HG03097 (cell line): ENCODE data around the gene ARL8A.

Experiments used
- ATAC-seq: cut with Tn5 transposase; IDR thresholded peaks from one replicate; pipeline ENCODE4 v1.9.1; 2021; ENCODE audit not compliant: unreplicated experiment, low FRiP score

The ARL8A gene

DNA sequence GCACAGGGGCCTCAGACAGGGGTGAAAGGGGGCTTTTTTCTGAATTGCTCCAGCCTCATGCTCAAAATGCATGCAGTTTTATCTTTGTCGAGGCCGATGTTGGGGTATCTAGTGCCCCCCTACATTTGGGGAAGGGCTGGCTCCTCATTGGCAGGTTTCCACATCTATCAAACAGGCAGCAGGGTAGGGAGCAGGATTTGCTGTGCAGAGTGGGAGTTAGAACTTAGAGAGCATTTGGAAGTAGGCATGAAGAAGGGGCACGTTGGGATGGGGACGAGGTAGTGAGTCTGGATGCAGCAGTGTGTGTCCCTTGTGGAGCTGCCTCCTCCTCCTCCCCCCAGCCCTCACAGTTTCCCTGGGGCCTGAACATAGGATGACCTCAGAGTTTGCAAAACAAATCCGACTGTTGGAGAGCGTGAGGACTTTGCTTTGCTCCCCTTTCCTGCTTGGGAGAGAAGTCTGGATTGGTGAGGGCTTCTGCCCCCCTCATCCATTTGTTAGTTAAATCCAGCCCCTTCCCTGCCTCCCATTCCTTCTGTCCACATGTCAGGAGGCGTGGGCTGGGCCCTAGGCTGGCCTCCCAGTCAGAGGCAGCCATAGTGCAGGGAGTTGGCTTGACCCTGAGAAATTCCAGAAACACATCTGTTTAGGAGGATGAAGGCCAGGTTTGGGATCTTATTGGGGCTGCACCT, 58.7 kb downstream of the ARL8A start:
- ATAC-seq: no peak

DNA sequence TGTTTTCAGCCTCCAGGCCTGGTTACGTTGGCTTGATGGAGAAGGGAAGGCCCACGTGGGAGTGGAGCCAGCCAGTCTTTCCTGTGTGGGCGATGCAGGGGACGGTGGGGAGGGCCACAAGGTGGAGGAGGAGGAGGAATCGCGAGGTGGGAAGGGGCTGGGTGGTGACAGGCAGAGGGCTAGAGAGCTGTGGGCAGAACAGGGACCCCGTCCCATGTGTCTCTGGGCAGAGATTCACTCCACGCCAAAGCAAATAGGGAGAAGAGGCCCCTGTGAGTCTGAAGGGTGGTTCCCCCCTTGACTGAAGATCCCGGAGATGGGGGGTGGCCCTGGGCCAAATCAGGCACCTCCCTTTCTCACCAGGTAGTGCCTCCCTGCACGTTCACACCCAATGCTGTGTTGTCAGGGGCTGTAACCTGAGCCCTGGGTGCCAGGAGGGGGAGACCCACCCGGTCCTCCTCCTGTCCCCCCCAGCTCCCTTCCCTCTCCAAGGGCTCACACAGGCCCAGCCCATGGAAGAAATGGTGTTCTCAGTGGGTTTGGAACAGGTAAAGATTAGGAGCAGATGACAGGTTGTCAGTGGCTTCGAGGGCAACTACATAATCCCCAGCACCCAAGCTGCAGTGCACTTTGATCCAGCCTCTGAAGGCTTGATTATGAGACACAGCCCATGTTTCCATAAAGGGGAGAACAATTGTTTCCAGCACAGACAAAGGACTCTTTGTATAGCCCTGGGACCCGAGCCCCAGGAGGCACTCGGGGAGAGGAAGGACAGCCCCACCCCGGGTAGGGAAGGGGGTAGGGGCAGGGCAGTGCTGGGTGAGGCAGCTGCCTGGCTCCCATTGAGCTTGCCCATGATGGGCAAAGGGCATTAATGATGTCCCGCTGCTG, 59.5 kb downstream of the ARL8A start:
- ATAC-seq: no peak
